ENCODE data around the gene POU2F3. TPM values are rescaled to one million over a fixed set of nuclear protein-coding genes. Genes with fewer than 3 reads are reported as not detected.

The POU2F3 gene
- total RNA-seq, 1 donor from 2014 or later: not detected

DNA sequence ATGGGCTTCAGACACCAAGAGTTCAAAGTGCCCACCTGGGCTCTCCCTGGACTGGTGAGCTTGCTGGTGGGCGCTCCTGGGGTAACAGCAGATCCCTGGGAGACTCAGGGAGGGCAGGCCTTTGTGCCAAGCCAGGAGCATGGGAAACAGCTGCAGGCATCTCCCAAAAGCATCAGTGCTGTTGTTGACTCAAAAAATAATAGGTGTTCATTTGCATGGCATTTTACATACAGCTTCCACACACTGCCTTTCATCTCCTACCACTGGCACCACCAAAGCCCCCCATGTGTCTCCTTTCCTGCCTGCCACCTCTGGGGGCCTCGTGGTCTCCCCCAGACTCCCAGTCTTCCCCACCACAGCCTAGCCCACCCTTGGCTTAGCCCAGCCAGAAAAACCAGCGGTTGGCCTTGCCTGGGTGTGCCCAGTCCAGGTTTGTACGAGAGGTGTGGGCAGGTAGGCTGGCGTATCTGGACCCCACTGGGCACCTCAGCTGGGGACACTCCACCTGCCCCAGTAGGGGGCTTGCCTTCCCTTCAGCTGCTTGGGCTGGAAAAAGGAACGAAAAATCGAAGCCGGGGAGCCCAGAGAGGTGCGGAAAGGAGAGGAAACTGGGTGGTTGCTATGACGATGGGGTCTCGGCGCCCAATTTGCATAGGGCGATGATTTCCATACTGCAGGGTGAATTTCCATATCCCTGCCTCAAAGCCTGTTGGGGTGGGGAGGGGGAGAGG is 15.0 kb downstream of the POU2F3 start:
- no peak for ATAC-seq (ENCODE audit: low read depth)
- intact Hi-C loops (cut with micrococcal nuclease): no loop called here
- Mint-ChIP-seq H3K27ac (no peak overlapping the region), H3K4me1 (peaks cover 12% of the 10 kb centered on the region), H3K36me3 (ENCODE audit: low read depth) (no peaks in the 10 kb centered on the region), H3K9me3 (no peaks in the 10 kb centered on the region), H3K27me3 (peaks cover 41% of the 10 kb centered on the region), H3K4me3 (peak overlapping the region; percentile 28)
- TF ChIP-seq, protein P1, sequence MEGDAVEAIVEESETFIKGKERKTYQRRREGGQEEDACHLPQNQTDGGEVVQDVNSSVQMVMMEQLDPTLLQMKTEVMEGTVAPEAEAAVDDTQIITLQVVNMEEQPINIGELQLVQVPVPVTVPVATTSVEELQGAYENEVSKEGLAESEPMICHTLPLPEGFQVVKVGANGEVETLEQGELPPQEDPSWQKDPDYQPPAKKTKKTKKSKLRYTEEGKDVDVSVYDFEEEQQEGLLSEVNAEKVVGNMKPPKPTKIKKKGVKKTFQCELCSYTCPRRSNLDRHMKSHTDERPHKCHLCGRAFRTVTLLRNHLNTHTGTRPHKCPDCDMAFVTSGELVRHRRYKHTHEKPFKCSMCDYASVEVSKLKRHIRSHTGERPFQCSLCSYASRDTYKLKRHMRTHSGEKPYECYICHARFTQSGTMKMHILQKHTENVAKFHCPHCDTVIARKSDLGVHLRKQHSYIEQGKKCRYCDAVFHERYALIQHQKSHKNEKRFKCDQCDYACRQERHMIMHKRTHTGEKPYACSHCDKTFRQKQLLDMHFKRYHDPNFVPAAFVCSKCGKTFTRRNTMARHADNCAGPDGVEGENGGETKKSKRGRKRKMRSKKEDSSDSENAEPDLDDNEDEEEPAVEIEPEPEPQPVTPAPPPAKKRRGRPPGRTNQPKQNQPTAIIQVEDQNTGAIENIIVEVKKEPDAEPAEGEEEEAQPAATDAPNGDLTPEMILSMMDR (IDR thresholded peaks at IDR 0.05): no peak
- DNase-seq: no peak
- POLR2A ChIA-PET: no interaction called here
- CTCF ChIA-PET: no interaction called here

DNA sequence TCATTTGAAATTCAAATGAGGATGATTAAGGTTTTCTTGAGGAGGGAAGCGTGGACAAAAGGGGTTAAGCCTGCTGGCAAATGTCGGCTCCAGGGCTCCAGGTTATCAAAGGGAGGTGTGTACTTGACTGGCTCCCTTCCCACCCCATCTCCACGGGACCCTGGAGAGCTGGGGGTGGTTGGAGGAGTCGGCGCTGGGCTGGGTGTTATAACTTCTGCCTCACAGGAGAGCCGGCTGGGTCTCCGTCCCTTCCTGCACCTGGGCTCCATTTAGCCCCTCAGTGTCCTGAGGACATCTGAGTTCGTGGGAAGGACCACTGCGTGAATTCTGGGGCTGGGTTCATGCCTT is 15.6 kb downstream of the POU2F3 start:
- Mint-ChIP-seq H3K4me1 (peaks cover 12% of the 10 kb centered on the region), H3K4me3 (peak overlapping the region; percentile 32), H3K9me3 (no peaks in the 10 kb centered on the region), H3K27ac (no peak overlapping the region), H3K27me3 (peaks cover 43% of the 10 kb centered on the region), H3K36me3 (ENCODE audit: low read depth) (no peaks in the 10 kb centered on the region)
- ChIA-PET POLR2A (no interaction called here), CTCF (no interaction called here)
- TF ChIP-seq, protein P1 (IDR thresholded peaks at IDR 0.05): no peak
- intact Hi-C loops (cut with micrococcal nuclease): no loop called here
- DNase-seq: no peak
- no peak for ATAC-seq (ENCODE audit: low read depth)

DNA sequence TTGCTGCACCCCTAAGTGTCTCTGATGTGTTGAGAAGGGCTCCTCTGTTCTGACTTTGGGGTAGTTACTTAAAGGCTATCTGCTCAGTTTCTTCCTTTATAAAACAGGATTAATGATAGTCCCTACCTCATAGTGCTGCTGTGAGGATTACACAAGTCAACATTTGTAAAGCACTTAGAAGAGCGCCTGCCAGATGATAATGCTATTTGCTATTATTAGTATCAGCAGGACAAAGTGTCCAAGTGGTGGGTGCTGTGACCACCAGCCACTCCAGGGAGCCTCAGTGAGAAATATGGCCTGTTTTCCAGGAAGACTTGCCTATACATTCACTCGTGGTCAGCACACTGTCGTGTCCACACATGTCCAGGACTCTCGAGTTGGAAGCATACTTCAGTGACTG is 16.2 kb downstream of the POU2F3 start:
- DNase-seq: no peak
- TF ChIP-seq, protein P1 (IDR thresholded peaks at IDR 0.05): no peak
- ATAC-seq (ENCODE audit: low read depth): no peak
- CTCF ChIA-PET: no interaction called here
- no peak overlapping the region for H3K27ac Mint-ChIP-seq
- no peak overlapping the region for H3K4me3 Mint-ChIP-seq
- peaks cover 12% of the 10 kb centered on the region for H3K4me1 Mint-ChIP-seq
- intact Hi-C loops (cut with micrococcal nuclease): no loop called here
- H3K9me3 Mint-ChIP-seq: no peaks in the 10 kb centered on the region
- H3K36me3 Mint-ChIP-seq (ENCODE audit: low read depth): no peaks in the 10 kb centered on the region
- peaks cover 45% of the 10 kb centered on the region for H3K27me3 Mint-ChIP-seq
- POLR2A ChIA-PET: no interaction called here

DNA sequence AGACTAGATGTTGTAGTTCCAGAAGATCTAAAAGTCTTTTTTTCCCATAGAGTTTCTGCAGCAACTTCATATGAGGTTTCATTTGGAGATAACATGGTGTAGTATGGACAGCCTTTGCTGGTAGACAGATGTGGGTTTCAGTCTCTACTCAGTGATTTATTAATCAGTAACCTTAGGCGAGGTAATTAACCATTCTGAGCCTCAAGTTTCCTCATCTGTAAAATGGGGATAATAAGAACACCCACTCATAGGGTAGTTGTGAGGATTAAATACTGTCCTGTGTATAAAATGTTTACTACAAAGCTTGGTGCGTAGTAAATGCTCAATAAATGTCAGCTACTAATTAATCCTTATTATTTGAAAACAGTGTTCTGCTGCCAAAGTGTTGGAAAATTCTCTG is 16.8 kb downstream of the POU2F3 start:
- ATAC-seq (ENCODE audit: low read depth) (no peak), DNase-seq (no peak)
- CTCF ChIA-PET: no interaction called here
- H3K4me3 Mint-ChIP-seq: no peak overlapping the region
- no peak overlapping the region for H3K27ac Mint-ChIP-seq
- TF ChIP-seq, protein P1 (IDR thresholded peaks at IDR 0.05): no peak
- POLR2A ChIA-PET: no interaction called here
- peaks cover 44% of the 10 kb centered on the region for H3K27me3 Mint-ChIP-seq
- intact Hi-C loops (cut with micrococcal nuclease): no loop called here
- no peaks in the 10 kb centered on the region for H3K9me3 Mint-ChIP-seq
- H3K36me3 Mint-ChIP-seq (ENCODE audit: low read depth): no peaks in the 10 kb centered on the region
- H3K4me1 Mint-ChIP-seq: peaks cover 12% of the 10 kb centered on the region

DNA sequence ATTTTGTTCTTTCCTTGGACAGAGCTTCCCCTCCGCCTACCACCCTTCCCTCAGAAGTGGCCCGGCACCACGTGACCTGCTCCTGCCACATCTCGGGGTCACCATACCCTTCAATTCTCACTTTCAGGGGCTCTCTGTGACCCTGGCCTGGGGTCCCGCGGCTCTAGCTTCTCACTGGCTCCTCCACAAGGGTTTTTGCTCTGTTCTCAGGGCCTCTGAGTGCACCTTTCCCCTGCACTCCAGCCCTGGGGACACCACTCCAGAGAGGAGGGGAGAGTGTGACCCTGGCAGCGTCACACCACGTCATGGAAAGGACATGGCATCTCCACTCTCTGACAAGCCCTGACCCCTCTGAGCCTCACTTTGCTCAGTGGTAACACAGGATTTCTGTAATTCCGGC is 17.4 kb downstream of the POU2F3 start:
- Mint-ChIP-seq H3K9me3 (no peaks in the 10 kb centered on the region), H3K27me3 (peaks cover 44% of the 10 kb centered on the region), H3K36me3 (ENCODE audit: low read depth) (no peaks in the 10 kb centered on the region), H3K4me3 (no peak overlapping the region), H3K27ac (no peak overlapping the region), H3K4me1 (peaks cover 12% of the 10 kb centered on the region)
- DNase-seq (no peak), ATAC-seq (ENCODE audit: low read depth) (no peak)
- ChIA-PET POLR2A (no interaction called here), CTCF (no interaction called here)
- intact Hi-C loops (cut with micrococcal nuclease): no loop called here
- TF ChIP-seq, protein P1 (IDR thresholded peaks at IDR 0.05): no peak
